OCI-M1 (cell line): ENCODE data around the gene TRIO.

Experiments
- DNase-seq: peaks from one replicate; lab custom pipeline; 2025; lab: John Stamatoyannopoulos, UW

Gene TRIO

GRCh38 chr5:14123551-14123950 is 19.6 kb upstream of the TRIO start:
- no peak for DNase-seq

GRCh38 chr5:14123974-14124482 is 19.1 kb upstream of the TRIO start:
- no peak for DNase-seq

- no peak for DNase-seq
Measured at GRCh38 chr5:14125262-14125661, 17.9 kb upstream of the TRIO start.

- no peak for DNase-seq
Measured at GRCh38 chr5:14127587-14127986, 15.6 kb upstream of the TRIO start.

GRCh38 chr5:14128079-14128478 is 15.1 kb upstream of the TRIO start:
- DNase-seq, result no peak

- no peak for DNase-seq
Measured at GRCh38 chr5:14129123-14129522, 14.0 kb upstream of the TRIO start.

DNA sequence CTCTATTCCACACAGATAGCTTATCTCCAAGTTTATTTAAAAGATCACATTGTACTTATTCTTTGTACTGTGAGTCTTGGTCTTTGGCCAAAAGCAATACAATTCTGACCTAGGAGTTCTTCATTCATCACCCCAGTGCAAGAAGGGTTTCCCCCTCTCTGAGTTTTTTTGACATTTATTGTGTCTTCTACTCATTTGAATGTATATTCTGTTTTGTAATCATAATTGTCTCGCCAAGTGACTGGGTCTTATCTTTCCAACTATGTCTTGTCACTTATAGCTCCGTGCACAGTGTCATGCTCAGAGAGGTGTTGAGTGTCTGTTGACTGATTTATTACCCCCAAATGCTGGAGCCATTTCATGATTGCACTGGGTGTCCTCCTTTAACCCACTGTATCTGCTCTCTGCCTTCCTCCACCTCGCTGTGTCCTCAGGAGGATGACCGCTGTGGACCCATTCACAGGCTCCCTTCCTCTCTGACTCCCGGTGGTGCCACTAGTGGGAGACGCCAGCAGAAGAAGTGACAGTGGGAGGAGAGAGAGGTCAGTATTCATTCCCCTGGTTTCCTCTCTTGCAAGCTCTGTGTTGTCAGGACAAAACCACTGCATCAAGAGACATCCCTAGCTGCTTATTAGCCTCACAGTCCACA is 11.2 kb upstream of the TRIO start:
- DNase-seq, result no peak

DNA sequence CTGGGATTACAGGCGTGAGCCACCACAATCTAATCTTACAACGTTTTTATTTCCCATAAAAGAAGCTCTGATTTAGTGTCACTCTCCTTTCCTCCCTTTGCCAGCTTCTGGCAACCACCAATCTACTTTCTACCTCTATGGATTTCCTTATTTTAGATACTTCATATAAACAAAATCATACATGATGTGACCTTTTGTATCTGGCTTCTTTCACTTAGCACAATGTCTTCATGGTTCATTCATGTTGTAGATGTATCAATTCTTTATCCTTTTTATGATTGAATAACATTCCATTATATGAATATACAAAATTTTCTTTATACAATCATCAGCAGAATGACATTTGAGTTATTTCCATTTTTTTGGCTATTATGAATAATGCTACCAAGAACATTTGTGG is 9.7 kb upstream of the TRIO start:
- DNase-seq, result no peak

- DNase-seq, result no peak
Measured at GRCh38 chr5:14134083-14134482, 9.1 kb upstream of the TRIO start.

DNA sequence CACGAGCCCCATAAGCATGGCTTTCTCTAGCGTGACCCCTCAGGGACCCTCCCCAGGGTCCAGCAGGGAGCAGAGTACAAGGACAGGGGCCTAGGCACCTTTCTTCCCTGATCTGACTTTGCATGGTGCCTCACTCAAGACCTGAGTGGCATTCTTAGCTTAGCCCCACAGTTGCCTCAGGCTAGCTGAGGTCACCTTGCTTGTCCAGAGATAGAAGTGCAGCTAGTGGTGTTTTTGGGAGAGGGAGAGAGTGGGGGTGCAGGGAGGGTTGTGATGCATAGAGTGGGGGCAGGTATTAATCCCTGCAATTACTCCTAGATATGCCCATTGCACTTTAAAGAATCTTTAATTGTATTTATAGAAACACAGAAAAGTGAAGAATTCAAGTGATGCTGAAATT is 8.4 kb upstream of the TRIO start:
- DNase-seq, result no peak

DNA sequence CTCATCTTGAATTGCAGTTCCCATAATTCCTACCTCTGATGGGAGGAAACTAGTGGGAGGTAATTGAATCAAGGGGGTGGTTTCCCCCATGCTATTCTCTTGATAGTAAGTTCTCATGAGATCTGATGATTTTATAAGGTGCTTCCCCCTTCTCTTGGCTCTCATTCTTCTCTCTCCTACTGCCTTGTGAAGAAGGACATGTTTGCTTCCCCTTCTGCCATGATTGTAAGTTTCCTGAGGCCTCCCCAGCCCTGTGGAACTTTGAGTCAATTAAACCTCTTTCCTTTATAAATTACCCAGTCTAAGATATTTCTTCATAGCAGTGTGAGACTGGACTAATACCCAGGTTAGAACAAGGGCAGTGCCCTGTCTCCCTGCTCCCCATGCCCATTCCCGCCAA is 7.5 kb upstream of the TRIO start:
- no peak for DNase-seq

GRCh38 chr5:14136228-14136627 is 6.9 kb upstream of the TRIO start:
- no peak for DNase-seq

- DNase-seq, result no peak
Measured at GRCh38 chr5:14138608-14139540, 4.3 kb upstream of the TRIO start.

DNA sequence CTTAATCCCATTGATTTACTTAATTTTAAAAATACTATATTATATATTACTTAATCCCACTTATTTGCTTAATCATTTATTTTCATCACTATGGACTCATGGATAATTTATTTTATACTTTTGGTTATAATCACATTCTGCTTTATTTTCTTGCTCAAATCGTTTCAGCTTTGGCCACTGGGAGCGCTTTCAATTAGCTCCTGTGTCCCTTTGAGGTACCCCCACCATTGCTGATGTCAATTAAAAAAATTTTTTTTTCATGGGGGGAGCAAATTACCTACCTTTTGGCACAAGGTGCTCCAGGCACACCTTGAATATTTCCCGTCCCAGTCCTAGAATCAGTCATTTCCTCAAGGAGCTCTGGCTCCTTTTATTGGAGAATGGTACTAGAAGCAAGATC is 1.4 kb upstream of the TRIO start:
- no peak for DNase-seq

DNA sequence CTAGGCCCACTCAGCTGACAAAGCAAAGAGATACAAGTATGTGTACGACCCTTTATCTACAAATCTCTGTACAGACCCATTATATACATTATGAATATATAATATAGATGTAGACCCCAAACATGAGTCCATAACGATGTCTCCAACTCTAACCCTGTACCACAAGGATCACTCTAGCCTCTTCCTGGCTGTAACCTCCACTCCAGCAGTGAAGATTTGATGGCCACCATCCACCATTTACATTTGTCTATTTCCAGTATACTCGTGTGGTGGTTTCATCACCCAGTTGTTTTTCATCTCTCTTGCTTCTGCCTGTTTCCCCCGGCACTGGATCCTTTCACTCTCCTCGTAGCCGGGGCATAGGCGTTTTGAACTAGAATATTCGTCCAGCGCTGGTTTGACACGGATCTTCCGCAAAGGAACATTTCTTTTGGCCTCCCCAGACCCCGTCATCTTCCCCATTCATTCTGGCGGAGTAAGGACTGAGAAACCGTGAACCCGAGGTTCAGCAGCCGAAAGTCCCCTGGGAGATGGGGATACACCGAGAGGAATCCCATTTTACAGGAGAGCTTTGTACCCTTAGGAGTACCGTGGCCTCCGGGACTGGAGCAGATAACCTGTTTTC is 828 bp upstream of the TRIO start:
- DNase-seq, result no peak

- no peak for DNase-seq
Measured at GRCh38 chr5:14143546-14143840, 351 bp downstream of the TRIO start.

DNA sequence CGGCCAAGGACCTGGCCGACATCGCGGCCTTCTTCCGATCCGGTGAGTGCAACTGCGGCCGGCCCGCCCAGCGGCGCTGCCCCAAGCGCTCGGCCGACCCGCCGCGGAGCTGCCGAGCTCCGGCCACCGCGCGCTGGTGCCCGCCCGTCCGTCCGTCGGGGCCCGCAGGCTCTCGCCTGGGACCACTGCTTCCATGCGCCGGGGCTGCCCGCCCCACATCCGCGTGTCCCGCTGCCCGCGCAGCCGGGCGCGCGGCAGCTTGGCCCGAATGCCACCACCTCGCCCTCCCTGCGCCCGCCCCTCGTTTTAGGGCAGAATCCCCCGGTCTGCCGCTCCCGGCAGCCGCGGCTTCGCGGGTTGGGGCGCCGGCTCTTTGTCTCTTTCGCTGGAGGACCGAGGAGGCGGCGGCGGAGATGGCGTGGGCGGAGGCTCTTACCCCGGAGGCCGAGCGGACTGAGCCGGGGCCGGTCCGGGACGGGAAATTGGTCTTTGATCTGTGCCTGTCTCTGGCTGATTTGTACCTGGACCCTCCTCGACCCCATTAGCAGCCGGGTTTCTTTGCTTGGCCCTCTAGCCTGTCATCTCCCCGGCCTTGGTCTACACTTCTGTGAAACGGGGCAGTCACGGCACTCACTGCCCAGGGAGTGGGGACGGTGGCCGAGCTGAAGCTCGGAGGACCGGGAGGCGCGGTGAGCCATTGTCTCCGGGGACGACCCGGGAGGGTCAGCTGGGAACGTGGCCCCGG is 871 bp downstream of the TRIO start:
- DNase-seq, result no peak

DNA sequence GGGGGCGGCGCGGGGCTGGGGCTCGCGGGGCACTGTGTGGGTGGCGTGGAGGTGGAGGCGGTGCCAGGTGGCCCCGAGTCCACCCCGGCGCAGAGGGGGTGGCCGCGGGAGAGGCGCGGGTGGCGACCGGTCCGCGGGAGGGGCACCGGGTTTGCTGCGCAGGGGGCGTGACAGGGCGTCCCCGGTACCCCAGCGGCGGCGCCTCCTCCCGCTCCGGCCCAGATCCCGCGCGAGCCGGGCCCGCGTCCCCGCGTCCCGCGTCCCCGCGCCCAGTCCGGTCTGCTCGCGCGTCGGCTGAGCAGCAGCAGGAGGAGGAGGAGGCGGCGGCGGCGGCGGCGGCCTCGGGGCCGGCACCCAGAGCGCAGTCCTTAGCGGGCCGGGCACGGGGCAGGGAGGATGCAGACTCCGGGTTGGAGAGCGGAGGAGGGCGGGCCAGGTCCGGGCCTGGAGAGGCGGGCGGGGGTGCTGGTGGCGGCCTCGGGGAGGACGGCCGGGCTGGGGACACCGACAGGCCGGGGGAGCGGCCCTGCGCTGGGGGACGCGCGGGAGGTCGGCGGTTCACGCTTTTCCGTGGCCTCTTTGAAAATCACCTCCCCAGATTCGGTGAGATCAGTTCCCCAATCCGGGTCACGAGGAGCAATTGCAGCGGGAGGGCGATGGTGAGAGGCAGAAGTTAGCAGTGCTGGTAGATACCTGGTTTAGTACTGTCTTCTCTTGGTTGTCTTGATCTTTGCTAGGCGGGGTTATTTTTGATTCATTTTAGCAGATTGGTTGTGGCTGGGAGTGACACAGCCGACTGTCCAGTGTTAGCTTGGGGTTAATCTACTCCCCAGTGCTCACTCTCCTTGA is 1.7 kb downstream of the TRIO start:
- DNase-seq, result no peak

DNA sequence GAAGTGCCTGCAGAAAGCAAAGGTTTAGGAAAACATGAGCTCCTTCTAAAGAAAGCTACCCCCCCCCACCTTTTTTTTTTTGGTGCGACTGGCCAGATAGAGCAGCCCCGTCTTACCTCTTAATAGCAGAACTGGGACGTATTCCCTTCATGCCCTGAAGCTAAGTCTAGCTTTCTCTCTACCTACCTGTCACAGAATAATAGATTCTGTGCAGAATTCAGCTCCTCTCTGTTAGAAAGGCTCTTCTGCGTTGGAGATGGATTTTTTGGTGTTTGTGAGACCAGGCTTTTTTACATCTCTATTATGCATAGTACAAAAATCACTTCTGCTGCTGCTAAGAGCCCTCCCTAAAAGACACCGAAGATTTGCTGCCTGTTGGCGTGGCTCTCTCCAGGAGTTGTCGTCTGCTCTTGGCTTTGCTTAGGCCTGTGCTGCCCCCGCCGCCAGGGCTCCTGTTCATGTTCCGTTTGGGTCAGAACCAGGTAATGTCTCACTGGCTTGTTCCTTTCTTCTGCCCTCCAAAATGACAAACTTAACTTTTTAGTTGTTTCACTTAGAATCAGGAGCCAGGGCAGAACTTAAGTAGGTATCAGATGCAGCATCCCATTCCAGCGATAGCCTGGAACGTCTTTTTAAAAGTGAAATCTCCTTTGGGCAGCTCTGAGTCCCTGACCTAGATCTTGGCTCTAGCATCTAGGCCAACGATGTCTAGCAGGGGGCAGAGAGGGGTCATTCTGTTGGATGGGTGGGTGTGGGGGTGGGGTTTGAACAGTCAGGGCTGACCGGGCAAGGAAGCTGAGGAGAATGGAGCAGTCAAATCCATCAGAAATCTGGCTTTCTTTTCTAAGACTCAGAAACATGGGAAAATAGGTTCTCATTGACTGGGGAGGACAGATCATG is 2.5 kb downstream of the TRIO start:
- DNase-seq, result no peak

GRCh38 chr5:14146725-14147124 is 3.6 kb downstream of the TRIO start:
- DNase-seq, result no peak
